Liver (tissue), 3 donors: ENCODE measurements around the gene PDZD8.

Experiments used
- HNF4A ChIP-seq, 2 donors: conservative IDR thresholded peaks; 2 replicates each; pipeline ENCODE4 v1.6.1; 2016; ENCODE audit warnings: antibody characterized with exemption in 2 of 2, mild to moderate bottlenecking in 2 of 2
- JUND ChIP-seq, 2 donors: IDR thresholded peaks; 2 replicates each; pipeline ENCODE4 v1.6.1; 2016; ENCODE audit warnings: antibody characterized with exemption in 2 of 2
- NR2F2 ChIP-seq: IDR thresholded peaks from 2 replicates; pipeline ENCODE4 v1.6.1; 2016; ENCODE audit warnings: antibody characterized with exemption
- RXRA ChIP-seq, 2 donors: IDR thresholded peaks; 2 replicates each; pipeline ENCODE4 v1.6.1; 2017 to 2018; ENCODE audit warnings: antibody characterized with exemption in 2 of 2, mild to moderate bottlenecking in 1 of 2
- SP1 ChIP-seq: IDR thresholded peaks from 2 replicates; pipeline ENCODE4 v1.6.1; 2018; ENCODE audit warnings: antibody characterized with exemption, mild to moderate bottlenecking
- YY1 ChIP-seq: IDR thresholded peaks from 2 replicates; pipeline ENCODE4 v1.6.1; 2016; ENCODE audit warnings: antibody characterized with exemption, mild to moderate bottlenecking
- TF ChIP-seq, protein P1 (sequence below): fragments of 150-350 bp; IDR thresholded peaks from 2 replicates; pipeline ENCODE4 v1.5.1; 2017; ENCODE audit warnings: improper control_type of control experiment, low read depth, low read length; ENCODE audit not compliant: missing input control
- TF ChIP-seq, protein P2 (sequence below): IDR thresholded peaks from 2 replicates; pipeline ENCODE4 v1.6.1; 2016; ENCODE audit warnings: antibody characterized with exemption, mild to moderate bottlenecking
- donor health status: healthy.
- donor health status: healthy.

DNA sequence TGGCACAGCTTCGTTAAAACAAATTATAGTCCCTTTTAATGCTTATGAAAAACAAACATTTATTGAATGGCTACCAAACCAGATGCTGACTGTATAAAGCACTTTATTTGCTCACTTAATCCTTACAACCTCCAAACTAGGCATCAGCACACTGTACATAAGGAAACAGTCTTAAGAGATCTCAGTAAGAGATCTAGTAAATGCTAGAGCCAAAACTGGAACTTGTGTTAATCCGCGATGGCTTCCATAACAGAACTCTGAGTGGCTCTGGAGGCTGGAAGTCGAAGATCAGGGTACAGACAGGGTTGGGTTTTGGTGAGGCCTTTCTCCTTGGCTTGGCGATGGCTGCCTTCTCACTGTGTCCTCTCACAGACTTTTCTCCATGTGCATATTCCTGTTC lies 27.0 kb downstream of the PDZD8 start:
- TF ChIP-seq, protein P1, sequence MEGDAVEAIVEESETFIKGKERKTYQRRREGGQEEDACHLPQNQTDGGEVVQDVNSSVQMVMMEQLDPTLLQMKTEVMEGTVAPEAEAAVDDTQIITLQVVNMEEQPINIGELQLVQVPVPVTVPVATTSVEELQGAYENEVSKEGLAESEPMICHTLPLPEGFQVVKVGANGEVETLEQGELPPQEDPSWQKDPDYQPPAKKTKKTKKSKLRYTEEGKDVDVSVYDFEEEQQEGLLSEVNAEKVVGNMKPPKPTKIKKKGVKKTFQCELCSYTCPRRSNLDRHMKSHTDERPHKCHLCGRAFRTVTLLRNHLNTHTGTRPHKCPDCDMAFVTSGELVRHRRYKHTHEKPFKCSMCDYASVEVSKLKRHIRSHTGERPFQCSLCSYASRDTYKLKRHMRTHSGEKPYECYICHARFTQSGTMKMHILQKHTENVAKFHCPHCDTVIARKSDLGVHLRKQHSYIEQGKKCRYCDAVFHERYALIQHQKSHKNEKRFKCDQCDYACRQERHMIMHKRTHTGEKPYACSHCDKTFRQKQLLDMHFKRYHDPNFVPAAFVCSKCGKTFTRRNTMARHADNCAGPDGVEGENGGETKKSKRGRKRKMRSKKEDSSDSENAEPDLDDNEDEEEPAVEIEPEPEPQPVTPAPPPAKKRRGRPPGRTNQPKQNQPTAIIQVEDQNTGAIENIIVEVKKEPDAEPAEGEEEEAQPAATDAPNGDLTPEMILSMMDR, result no peak
- no peak for TF ChIP-seq SP1
- TF ChIP-seq HNF4A (conservative IDR thresholded peaks at IDR 0.05), result no peak
- TF ChIP-seq, protein P2, sequence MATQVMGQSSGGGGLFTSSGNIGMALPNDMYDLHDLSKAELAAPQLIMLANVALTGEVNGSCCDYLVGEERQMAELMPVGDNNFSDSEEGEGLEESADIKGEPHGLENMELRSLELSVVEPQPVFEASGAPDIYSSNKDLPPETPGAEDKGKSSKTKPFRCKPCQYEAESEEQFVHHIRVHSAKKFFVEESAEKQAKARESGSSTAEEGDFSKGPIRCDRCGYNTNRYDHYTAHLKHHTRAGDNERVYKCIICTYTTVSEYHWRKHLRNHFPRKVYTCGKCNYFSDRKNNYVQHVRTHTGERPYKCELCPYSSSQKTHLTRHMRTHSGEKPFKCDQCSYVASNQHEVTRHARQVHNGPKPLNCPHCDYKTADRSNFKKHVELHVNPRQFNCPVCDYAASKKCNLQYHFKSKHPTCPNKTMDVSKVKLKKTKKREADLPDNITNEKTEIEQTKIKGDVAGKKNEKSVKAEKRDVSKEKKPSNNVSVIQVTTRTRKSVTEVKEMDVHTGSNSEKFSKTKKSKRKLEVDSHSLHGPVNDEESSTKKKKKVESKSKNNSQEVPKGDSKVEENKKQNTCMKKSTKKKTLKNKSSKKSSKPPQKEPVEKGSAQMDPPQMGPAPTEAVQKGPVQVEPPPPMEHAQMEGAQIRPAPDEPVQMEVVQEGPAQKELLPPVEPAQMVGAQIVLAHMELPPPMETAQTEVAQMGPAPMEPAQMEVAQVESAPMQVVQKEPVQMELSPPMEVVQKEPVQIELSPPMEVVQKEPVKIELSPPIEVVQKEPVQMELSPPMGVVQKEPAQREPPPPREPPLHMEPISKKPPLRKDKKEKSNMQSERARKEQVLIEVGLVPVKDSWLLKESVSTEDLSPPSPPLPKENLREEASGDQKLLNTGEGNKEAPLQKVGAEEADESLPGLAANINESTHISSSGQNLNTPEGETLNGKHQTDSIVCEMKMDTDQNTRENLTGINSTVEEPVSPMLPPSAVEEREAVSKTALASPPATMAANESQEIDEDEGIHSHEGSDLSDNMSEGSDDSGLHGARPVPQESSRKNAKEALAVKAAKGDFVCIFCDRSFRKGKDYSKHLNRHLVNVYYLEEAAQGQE, result no peak
- no peak for TF ChIP-seq YY1
- TF ChIP-seq JUND (IDR thresholded peaks at IDR 0.05), result no peak
- no peak for TF ChIP-seq NR2F2
- TF ChIP-seq RXRA (IDR thresholded peaks at IDR 0.05), result no peak
